HG02678 (cell line): ENCODE results near the gene IGFBP6.

Experiments used
- ATAC-seq: cut with Tn5 transposase; IDR thresholded peaks from one replicate; pipeline ENCODE4 v1.9.1; 2021; ENCODE audit warnings: mild to moderate bottlenecking, moderate library complexity; ENCODE audit not compliant: unreplicated experiment

Gene IGFBP6, protein sequence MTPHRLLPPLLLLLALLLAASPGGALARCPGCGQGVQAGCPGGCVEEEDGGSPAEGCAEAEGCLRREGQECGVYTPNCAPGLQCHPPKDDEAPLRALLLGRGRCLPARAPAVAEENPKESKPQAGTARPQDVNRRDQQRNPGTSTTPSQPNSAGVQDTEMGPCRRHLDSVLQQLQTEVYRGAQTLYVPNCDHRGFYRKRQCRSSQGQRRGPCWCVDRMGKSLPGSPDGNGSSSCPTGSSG

DNA sequence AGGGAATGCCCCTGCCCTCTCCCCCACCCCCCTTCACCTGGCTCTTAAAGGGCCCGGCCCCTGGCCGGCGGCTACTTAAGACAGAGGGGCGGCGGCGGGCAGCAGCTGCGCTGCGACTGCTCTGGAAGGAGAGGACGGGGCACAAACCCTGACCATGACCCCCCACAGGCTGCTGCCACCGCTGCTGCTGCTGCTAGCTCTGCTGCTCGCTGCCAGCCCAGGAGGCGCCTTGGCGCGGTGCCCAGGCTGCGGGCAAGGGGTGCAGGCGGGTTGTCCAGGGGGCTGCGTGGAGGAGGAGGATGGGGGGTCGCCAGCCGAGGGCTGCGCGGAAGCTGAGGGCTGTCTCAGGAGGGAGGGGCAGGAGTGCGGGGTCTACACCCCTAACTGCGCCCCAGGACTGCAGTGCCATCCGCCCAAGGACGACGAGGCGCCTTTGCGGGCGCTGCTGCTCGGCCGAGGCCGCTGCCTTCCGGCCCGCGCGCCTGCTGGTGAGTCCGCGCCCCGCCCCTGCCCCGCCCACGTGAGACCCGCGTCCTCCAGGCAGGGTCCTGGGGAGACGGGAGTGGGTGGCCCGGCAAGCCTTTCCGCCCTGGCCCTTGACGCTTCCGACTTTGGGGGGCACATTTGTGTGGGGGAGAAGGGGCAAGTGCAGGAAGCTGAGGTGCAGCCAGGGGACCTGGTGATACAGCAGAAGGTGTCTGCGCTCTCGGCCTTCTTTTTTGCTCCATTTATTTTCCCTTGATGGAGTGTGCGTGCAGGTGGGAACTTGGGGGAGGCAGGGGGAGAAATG, at the start of gene IGFBP6:
Gene IGFBP6 (plus strand): TSS at position 104 of the 790 bp plus-strand sequence. CDS start 51 bp downstream, at position 155.
- peak; percentile 44 for ATAC-seq

DNA sequence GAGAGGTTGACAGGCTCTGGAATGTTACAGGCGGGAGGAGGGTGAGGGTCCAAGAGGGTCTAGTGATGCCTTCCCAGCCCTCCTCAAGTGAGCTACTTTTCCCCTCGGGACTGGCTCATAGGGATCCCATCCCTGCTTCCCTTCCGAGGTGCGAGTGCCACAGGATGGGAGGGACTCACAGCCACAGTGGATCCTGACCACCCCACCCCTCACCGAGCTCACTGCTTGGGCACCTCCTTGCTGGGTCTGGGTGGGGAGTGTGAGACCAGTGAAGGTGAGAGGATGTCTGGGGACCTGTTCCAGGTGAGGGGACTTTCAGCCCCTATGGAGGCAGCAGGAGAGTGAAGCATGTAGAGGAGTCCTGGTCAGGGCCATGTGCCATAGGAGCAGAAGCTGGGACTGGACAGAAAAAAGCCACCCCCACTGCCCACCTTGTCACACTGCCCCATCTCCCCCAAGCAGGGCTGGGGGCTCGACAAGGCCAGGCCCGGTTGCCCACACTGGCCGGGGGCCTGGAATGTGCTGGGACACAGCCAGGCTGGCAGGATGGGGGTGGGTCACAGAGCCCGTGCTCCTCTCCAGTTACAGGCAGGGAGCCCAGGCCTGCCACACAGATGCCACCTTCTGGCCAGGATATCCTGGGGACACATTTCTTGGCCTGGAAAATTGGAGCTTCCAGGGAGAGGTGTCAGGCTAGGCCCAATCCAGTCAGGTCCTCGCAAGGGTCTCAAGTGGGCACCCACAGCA, 49.3 kb upstream of the IGFBP6 start:
- no peak for ATAC-seq

DNA sequence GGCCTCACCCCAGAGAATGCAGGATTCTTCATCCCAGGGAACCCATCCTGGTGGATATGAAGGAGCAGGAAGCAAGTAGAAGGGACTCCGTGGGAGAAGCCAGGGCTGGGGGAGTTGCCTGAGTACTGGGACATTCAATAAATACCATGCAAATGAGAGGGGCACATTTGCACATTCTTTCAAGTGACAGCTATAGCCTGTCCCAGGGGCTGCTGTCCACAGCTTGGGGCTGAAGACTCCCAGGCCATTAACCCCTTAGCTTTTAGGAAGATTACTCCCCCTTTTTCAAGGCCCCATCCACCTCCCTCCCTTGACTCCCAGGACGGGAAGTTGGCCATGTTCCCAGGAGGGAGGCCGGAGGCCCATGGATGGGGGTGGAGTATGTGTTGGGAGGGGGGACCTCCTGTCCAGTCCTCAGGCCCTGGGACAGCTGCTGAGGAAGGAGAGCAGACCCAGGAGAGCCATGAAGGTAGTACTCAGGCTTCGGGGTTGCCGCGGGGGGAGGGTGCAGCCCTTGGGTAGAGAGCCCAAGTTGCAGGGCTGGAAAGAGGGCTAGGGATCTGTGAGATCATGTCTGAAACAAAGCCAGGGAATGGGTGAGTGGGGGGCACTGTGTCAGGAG, 48.6 kb upstream of the IGFBP6 start:
- ATAC-seq: no peak

DNA sequence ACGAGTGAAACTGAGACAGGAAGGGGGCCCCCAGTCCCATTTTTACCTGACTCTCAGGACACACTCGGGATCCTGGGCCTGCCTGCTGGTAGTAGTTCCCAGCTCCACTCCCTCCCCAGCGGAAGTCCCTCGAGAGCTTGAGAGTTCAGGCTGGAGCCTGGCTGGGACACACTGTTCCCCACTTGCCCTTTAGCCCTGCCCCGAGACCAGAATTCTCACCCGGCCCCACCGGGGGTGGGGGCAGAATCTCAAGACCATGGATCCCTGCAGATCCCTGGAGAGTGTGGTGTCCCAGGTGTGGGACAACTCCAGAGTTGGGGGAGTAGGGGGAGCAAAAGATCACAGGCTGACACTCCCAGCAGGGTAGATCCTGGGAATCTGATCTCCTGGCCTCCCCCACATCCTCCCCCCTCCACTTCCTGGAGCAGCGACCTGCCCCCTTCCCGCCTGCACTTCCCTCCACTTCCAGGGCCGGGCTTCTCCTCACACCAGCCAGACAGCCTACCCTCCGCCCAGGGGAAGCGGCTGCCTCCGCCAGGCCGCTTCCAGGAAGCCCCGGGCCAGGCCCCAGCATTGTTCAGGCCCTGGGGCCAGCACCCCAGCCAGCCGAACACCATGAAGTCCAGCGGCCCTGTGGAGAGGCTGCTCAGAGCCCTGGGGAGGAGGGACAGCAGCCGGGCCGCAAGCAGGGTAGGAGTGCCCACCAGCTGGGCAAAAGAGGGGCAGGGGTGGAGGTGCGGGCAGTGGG, 47.7 kb upstream of the IGFBP6 start, which contains the start of gene TNS2:
Gene TNS2 (plus strand): TSS at position 495 of the 748 bp plus-strand sequence. CDS start 121 bp downstream, at position 616.
- no peak for ATAC-seq

DNA sequence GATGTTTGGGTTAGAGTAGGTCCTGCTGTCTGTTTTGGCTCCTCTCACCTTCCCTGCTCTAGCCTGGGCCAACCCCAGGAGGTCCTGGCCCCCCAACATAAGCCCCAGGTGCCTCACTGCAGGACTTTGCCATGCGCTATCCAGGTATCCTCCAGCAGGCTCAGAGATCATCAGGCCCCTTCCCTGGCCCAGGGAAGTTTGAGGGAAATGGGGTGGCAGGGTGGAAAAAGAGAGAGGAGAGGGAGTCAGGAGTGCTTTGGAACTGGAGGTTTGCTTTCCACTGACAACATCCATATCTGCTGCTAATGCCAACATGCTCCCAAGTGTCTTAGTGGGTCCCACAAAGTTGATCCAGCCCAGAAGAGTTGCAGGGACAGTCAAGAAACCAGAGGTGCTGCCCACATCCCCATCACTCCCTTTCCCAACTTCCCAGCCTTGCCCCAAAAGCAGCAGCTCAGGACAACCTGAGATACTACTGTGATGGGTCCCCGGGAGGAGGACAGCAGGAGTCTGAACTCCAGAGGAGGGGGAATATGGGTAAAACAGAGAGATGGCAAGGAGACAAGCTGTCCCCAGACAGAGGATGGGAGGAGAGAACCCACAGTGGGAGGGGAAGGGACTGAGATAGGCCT, 46.9 kb upstream of the IGFBP6 start:
- no peak for ATAC-seq

DNA sequence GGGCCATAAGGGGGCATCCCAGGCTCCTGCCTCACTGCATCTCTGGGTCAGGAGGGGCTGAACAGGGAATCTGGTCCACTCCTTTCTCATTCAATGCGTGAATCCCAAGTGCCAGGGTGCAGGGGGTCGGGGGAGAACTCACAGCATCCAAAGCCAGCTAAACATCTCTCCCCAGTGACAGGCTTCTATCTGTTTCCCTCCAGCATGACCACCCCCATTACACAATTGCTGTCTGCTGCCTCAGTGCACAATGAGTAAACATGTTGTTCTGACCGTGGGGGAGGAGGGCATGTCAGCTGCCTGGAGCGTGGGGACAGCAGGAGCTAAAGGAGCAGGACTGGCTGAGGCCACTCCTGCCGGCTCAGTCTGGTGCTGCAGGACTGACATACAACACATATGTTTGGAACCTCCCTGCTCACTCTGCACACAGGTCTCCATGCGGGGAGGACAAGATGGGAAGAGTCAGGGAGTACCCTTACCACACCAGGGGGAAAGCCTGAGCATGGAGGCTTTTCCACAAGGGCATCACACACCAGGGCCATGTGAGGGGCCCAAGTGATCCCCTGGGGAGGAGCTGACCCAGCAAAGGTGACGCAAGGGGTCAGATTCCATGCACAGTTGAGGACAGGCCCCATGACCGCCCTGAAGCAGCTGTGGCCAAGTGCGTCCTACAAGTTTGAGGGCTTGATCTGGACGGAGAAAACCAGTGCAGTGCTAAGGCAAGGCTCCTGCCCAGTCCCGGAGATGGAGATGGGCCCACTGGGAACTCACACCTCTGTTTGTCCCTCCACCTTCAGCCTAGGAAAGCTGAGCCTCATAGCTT, 46.2 kb upstream of the IGFBP6 start:
- ATAC-seq: no peak

DNA sequence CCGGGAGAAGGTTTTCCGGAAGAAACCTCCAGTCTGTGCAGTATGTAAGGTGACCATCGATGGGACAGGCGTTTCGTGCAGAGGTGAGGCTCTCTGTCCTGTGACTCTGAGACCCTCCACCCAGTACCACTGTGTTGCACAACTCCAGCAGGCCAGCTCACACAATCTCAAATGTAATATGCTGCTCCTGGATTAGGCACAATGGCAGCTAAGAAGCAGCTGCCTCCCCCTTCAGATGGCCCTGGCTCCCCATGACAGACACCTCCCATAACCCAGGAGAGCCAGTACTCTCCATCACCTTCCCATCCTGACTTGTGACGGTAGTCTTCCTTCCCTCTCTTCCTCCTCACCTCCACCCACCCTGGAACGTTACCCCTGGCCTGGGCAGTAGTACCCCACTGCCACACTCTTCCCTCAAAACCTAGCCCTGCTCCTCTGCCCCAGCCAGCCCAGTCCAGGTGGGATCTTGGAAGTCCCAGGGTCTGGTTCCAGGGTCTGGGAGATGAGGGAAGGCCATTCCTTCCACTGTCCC, 45.5 kb upstream of the IGFBP6 start:
- no peak for ATAC-seq

DNA sequence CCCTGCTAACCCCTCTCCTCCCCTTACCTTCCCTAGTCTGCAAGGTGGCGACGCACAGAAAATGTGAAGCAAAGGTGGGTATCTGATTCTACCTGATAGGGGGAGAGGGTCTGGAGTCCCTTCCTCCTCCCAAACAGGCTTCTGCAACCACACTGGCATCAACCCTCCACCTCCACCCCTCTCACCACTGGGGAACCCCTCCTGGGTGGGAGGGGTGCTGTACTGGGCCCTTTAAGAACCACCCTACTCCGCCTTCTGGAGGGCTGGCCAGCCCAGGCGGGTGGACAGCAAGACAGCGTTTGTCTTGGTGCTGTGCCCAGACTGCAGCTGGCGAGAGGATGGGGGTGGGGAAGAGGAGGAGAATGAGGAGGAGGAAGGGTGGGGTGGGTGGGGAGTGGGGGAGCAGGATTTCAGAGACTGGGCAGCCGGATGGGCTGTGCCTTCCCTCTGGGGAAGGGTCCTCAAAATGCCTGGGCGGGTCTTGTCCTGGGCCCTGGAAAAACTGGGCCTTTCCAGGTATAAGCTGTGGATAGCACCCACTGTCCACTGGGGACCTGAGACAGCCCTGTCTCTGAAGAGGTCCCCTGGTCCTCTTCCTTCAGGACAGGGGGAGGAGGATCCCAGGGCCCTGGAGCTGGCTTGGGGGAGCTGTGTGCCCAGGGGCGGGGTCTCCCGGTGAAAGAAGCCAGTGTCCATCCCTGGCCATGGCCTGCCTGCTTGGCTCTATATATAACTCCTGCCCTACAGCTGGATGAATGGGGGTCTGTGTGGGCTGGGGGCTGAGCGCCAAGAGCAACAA, 44.8 kb upstream of the IGFBP6 start:
- ATAC-seq: no peak

DNA sequence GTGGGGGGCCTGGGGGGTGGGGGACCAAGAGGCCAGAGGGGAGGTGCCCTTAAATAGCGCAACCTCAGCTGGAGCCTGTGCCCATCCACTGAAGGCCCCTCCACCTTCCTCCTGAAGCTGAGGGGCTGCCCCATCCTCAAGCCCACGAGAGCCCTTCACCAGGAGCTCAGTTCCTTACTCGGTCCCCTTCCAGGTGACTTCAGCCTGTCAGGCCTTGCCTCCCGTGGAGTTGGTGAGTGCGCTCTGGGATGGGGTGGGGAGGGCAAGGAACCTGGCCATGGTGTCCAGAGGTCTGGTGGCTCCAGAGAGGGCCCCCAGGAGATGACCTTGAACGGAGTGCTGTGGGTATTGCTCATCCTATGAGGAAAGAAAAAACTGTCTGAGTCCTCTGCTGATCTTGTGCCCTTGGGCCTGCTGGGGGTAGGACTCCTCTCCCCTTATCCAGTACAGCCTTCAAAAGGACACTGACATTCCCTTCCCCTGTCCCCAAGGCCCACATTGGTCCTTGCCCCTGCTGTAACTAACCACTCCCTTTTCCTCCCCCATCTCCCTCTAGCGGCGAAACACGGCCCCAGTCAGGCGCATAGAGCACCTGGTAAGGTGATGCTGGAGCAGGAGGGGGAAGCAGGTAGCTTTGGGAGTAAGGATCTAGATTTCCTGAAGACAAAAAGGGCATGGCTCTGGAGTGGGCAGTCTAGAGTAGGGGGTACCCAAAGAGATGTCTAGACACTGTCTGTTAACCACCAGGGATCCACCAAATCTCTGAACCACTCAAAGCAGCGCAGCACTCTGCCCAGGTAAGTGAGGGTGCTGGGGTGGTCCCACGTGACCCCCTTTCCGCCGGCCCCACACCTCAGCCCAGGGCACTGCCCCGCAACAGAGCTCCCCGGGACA, 44.0 kb upstream of the IGFBP6 start:
- no peak for ATAC-seq

DNA sequence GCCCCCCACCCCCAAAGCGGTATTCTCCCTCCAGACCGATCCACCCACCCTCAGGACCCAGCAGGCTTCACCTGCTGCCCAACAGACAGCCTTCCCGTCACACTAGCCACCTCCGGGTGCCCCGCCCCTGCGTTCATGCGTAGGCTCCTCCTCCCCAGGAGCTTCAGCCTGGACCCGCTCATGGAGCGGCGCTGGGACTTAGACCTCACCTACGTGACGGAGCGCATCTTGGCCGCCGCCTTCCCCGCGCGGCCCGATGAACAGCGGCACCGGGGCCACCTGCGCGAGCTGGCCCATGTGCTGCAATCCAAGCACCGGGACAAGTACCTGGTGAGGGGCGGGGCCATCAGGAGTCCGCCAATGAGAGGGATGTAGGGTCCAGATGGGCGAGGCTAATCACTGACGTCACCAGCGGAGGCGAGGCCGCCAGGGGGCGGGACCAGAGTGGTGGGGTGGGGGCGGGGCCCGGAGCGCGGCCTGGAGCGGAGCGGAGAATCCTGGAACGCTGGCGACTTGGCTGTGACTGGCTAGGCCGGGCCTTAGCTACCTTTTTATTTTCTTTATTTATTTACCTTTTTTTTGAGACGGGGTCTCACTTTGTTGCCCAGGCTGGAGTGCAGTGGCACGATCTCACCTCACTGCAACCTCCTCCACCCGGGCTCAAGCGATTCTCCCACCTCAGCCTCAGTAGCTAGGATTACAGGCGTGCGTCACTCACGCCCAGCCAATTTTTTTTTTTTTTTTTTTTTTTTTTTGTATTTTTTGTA, 43.2 kb upstream of the IGFBP6 start:
- peak; percentile 94 for ATAC-seq

DNA sequence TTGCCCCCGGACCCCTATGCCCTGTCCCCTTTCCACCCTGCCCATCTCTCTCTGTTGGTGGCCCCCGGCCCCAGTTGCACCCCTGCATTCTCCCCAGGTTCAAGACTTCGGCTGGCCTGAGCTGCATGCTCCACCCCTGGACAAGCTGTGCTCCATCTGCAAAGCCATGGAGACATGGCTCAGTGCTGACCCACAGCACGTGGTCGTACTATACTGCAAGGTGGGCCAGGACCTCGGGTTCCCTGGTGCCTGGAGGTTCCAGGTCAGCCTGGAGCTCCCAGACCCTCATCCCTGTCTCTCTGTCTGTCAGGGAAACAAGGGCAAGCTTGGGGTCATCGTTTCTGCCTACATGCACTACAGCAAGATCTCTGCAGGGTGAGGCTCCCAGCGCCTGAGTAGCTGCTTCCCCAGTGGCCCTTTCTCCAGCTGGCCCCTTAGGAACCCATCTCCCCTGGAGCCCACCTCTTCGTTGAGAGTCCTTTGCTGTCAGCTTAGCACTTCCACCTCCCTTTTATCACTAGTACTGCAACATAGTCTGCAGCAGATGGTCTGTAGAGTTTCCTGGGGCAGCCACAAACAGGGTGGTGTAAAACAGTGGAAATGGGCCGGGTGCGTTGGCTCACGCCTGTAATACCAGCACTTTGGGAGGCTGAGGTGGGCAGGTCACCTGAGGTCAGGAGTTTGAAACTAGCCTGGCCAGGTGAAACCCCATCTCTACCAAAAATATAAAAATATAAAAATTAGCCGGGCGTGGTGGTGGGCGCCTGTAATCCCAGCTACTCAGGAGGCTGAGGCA, 41.8 kb upstream of the IGFBP6 start:
- ATAC-seq: no peak

DNA sequence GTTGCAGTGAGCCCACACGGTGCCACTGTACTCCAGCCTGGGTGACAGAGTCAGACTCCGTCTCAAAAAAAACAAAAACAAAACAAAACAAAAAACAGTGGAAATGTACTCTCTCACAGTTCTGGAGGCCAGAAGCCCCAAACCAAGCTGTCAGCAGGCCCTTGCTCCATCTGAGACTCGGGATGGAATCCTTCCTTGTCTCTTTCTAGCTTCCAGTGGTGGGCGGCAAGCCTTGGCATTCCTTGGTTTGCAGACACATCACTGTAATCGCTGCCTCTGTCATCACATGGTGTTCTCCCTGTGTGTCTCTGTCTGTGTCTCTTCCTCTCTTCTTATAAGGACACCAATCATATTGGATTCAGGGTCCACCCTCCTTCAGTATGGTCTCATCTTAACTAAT, 41.2 kb upstream of the IGFBP6 start:
- no peak for ATAC-seq

DNA sequence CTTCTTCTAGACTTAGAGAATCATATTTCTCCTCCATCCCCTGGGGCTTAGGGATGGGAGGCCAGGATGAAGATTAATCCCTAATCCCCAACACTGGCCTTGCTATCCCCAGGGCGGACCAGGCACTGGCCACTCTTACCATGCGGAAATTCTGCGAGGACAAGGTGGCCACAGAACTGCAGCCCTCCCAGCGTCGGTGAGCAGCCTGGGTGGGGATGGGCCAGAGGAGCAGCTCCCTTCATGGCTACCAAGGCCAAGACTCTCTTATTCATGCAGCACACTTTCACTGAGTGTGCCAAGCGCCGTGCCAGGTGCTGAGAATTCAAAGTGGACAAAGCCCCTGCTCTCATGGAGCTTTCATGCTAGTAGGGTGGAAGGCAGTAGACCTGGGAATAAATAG, 40.6 kb upstream of the IGFBP6 start:
- ATAC-seq: no peak

DNA sequence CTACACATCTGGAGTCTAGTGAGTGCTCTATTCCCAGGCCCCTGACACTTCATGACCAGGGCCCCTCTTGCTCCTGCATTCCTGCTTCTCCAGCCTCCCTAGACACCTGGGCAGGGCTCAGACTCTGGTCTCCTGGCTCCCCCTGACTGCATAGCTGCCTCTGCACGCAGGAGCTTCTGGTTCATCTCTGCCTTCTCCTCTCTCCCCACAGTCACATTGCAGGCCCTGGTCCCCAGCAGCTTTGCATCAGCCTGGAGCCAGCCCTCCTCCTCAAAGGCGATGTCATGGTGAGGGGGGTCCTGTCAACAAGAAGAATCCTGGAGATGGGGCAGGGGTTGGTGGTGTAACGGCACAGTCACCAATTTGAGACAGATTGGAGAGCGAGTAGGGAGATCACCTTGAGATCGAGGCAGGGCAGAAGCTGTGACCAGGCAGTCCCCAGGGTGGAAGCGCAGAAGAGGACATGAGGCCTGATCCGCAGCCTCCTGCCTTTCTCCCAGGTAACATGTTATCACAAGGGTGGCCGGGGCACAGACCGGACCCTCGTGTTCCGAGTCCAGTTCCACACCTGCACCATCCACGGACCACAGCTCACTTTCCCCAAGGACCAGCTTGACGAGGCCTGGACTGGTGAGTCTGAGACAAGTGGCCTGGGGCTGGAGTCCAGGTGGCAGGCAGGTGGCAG, 39.5 kb upstream of the IGFBP6 start:
- no peak for ATAC-seq
